Activated T-helper 1 cell treated with anti-CD3 and anti-CD28 coated beads, Interleukin-2, amount 50 U/mL, for 16 hours (primary cell): ENCODE measurements around the gene LRP4.
"Not testable (repeated sequence)": the region's sequence is repeated elsewhere in the genome, so short reads cannot be mapped to it uniquely, and the experiment has no call there.

Source experiments
- DNase-seq, 2 donors: peaks; one replicate each; pipeline ENCODE4 v3.0.0-alpha.2; 2020; ENCODE audit warnings: low read depth in 1 of 2, low spot score in 1 of 2

The LRP4 gene

GRCh38 chr11:46927928-46928327 is 9.6 kb upstream of the LRP4 start:
- DNase-seq: not testable (repeated sequence)

GRCh38 chr11:46920755-46921154 is 2.4 kb upstream of the LRP4 start:
- no peak for DNase-seq

- no peak for DNase-seq
Observed at GRCh38 chr11:46918788-46919513, 601 bp upstream of the LRP4 start.

GRCh38 chr11:46917762-46918082 is 628 bp downstream of the LRP4 start:
- no peak for DNase-seq

- DNase-seq: no peak
Observed at GRCh38 chr11:46917109-46917761, 1.1 kb downstream of the LRP4 start.

GRCh38 chr11:46916286-46917108 is 1.9 kb downstream of the LRP4 start:
- DNase-seq: no peak

- DNase-seq: no peak
Observed at GRCh38 chr11:46914910-46915309, 3.4 kb downstream of the LRP4 start.

GRCh38 chr11:46914363-46914762 is 4.0 kb downstream of the LRP4 start:
- DNase-seq: no peak

- no peak for DNase-seq
Observed at GRCh38 chr11:46913484-46913883, 4.9 kb downstream of the LRP4 start.

- DNase-seq: no peak
Observed at GRCh38 chr11:46912526-46913150, 5.7 kb downstream of the LRP4 start.

GRCh38 chr11:46907606-46908005 is 10.7 kb downstream of the LRP4 start:
- DNase-seq: no peak

- no peak for DNase-seq
Observed at GRCh38 chr11:46906609-46907041, 11.7 kb downstream of the LRP4 start.

GRCh38 chr11:46905806-46906205 is 12.5 kb downstream of the LRP4 start:
- no peak for DNase-seq

- no peak for DNase-seq
Observed at GRCh38 chr11:46903846-46904245, 14.5 kb downstream of the LRP4 start.

- no peak for DNase-seq
Observed at GRCh38 chr11:46902694-46903093, 15.7 kb downstream of the LRP4 start.

GRCh38 chr11:46901156-46901555 is 17.2 kb downstream of the LRP4 start:
- no peak for DNase-seq

- no peak for DNase-seq
Observed at GRCh38 chr11:46900091-46900746, 18.1 kb downstream of the LRP4 start.

GRCh38 chr11:46899501-46900025 is 18.8 kb downstream of the LRP4 start:
- no peak for DNase-seq

- no peak for DNase-seq
Observed at GRCh38 chr11:46898396-46899095, 19.8 kb downstream of the LRP4 start.

- no peak for DNase-seq
Observed at GRCh38 chr11:46896719-46897406, 21.5 kb downstream of the LRP4 start.
